NCI-H82 treated with DMSO at 0.1 percent for 48 hours (cell line): ENCODE data around the gene SCYGR8.
"Not testable (repeated sequence)": the region's sequence is repeated elsewhere in the genome, so short reads cannot be mapped to it uniquely, and the experiment has no call there.

Experiments
- DNase-seq: peaks from one replicate; lab custom pipeline; 2025; ENCODE audit not compliant: unreplicated experiment; lab: John Stamatoyannopoulos, UW

Gene SCYGR8, protein sequence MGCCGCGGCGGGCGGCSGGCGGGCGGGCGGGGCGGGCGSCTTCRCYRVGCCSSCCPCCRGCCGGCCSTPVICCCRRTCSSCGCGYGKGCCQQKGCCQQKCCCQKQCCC

DNA sequence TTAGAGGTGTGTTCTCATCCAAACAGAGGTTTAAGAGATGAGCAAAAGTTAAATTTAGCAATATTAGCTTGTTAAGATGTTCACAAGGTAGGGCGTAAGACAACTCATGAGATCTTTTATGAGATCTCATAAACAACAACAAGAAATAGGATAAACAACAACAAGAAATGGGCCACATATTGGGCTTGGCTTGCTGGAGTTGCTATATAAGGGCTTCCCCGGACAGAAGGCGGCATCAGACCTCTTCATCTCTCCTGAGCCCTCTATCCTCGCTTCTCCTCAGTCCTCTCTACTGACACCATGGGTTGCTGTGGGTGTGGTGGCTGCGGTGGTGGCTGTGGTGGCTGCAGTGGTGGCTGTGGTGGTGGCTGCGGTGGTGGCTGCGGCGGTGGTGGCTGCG lies at the start of gene SCYGR8:
SCYGR8 (plus strand) TSS at position 301 of the 400 bp plus-strand sequence; CDS start at position 301, 0 bp downstream.
- no peak for DNase-seq

DNA sequence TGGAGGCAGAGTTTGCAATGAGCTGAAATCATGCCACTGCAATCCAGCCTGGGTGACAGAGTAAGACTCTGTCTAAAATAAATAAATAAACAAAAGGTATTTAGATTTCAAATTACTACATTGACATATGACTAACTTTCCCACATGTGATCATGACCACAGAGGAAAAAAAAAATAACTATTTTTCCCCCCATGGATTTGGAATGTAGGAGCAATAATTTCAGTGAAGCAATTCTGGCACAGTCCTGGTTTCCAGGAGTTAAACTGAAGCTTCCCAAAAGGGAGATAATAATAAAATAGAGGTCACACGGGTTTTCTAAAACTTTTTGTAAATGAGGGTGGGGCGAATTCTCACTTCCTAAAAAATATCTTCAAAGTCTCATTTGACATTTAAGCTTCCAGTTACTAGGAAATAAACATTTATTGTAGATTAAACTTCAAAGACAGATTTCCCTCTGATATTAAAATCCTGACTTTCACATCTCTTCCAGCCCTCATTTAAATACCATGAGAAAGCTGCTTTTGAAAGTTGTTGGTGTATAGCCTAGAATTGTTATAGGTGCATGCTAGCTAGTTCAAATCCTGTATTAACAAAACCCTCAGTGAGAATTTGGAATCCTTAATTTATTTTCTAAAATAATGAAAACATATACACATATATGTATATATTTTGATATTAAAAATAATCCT lies 48.6 kb upstream of the SCYGR8 start:
- no peak for DNase-seq

GRCh38 chr2:227701556-227701955 lies 44.1 kb upstream of the SCYGR8 start:
- no peak for DNase-seq

DNA sequence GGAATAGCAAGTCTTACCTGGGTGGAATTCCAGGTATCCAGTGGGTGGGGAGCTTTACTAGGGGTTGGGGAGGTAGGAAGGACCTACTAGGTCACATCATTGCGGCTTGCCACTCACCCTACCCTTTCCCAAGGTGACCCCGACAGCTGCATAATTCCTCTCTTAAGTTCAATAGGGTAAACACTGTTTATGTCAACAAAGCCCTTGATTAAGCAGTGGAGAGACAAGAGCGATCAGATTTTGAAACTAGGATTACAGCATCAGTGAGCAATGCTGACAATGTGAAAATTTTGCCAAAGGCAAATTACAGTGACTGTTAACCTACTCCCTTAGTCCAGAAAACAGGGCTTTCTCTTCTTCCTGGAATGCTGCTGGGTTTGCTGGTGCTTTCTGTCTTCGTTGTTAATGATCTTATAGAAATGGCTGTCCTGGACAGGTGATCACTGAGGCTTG lies 42.4 kb upstream of the SCYGR8 start:
- DNase-seq: no peak

DNA sequence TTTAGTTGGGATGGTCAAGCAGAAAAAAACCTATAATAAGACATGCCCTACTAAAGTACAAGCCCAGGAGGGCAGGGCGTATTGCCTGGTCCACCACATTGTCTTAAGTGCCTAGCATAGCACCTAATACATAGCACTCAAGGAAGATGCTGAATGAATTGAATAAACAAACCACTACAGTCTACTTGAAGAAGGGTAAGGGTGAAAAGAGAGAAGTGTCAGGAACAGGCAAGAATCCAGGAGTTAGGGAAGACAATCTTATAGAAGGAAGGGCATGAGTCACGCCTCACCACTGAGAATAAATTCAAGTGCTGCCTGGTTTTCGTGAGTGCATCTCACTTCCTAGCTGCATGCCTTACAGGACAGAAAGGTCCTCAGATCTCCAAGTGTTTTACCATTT lies 41.7 kb upstream of the SCYGR8 start:
- no peak for DNase-seq

DNA sequence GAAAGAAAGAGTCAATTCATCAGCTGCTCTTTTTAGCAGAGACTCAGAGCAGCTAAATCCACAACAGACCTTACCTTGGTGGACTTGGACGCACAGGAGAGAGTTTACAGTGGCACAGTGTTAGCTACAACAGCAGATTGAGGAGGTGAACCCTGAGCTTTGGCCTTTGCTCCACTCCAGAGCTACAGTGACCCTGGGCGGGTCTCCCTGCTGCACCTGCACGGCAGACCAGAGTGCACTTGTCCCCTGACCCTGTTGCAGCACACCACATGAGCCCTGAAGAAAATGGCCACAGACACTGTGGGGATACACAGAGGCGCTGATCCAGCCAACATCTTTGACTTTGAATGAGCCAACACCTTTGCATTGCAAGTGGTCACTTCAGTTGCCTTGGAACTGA lies 38.8 kb upstream of the SCYGR8 start:
- DNase-seq: no peak

DNA sequence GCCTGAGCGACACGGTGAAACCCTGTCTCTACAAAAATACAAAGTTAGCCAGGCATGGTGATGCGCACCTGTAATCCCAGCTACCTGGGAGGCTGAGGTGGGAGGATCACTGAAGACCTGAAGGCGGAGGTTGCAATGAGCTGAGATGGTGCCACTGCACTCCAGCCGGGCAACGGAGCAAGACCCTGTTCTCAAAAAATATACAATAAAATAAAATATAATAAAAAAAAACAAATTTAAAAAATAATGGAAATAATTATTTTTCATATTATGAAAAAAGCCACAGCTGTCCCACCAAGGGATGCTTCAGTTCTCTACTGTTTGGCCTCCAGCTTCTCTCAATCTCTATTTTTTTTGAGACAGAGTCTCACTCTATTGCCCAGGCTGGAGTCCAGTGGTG lies 38.3 kb upstream of the SCYGR8 start:
- DNase-seq: no peak

DNA sequence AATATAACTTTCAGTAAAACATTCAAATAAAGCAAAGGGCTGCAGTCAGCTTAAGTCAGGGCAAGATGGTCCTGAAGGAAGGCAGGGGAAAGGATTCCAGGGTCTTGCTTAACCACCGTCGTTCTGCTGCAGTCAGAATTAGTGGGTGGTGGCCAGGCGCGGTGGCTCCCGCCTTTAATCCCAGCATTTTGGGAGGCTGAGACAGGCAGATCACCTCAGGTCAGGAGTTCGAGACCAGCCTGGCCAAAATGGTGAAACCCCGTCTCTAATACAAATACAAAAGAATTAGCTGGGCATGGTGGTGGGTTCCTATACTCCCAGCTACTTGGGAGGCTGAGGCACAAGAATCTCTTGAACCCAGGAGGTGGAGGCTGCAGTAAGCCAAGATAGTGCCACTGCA lies 34.7 kb upstream of the SCYGR8 start:
- DNase-seq: no peak

- no peak for DNase-seq
These were observed 32.4 kb upstream of the SCYGR8 start for GRCh38 chr2:227713291-227713690.

DNA sequence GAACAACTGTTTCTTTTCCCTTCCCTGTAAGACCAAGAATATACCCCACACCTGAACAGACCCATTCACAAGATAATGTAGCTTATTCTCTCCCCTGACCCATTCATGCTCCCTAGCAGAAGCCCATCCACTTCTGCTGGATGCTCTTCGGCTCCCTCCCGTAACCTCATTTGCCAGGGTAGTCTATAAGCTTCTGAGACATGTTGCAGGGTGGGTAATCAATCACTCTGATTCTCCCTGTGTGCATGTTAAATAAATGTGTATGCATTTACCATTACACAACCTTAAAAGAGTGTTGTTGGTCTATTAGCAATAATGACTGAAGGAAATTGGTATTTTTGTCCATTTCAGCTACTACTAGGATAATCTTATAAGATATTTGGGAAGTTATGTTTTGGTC lies 29.2 kb upstream of the SCYGR8 start:
- DNase-seq: no peak

- DNase-seq: no peak
These were observed 27.8 kb upstream of the SCYGR8 start, which contains the start of gene SLC19A3 for GRCh38 chr2:227717687-227718567. Gene SLC19A3 (minus strand): TSS chr2:227718028. CDS start chr2:227702318, 15,710 bp downstream.

DNA sequence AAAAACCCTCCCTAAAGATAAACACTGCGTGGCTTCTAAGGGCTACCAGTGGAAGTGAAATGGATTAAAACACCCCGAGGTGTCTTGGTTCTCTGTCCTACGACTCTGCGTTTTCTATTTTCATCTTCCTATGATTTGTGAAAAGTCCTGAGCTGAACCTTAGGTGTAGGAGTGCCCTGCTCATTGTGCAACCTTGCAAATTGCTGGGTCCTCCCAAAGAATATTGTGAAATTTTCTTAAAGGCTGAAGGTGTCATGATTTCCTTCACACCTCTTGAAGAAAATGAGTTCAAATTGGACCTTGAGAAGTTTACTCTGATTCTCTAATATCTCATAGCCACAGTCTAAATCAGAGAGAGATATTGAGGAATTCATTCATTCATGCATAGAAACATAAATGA lies 26.1 kb upstream of the SCYGR8 start:
- no peak for DNase-seq

DNA sequence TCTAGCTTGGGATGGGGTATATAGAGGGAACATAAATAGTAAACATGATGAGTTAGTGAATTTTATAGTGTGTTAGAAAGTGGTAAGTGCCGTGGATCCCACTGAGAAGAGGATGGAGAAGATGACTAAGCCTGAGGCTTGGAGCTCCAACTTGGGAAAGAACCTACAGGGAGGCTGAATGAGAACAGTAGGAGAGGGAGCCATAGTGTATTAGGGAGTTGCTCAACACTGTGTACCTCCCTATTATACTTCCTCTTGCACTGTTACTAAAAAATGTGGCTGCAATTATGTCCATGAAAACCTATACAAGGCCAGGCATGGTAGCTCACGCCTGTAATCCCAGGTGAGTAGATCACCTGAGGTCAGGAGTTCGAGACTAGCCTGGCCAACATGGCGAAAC lies 25.0 kb upstream of the SCYGR8 start:
- DNase-seq: no peak

- DNase-seq: not testable (repeated sequence)
These were observed 22.9 kb upstream of the SCYGR8 start for GRCh38 chr2:227722821-227723220.

- no peak for DNase-seq
These were observed 21.2 kb upstream of the SCYGR8 start, which contains the start of gene SCYGR6 for GRCh38 chr2:227724394-227725039. Gene SCYGR6 (minus strand): TSS chr2:227724757. CDS start chr2:227724757, 0 bp downstream.

DNA sequence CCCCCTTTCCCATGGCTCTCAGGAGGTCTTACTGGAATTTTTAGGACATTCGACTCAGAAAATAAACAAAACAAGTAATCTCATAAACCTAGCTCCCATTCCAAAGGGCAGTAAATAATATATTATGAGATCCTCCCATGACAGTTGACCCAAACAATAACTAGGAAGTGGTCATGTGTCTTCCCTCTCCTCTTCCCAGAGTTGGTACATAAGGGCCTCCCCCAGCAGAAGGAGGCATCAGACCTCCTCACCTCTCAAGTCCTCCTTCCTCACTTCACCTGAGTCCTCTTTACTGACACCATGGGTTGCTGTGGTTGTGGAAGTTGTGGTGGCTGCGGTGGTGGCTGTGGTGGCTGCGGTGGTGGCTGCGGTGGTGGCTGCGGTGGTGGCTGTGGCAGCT lies 17.7 kb upstream of the SCYGR8 start, which contains the start of gene SCYGR7:
SCYGR7 (plus strand) TSS at position 301 of the 400 bp plus-strand sequence; CDS start at position 301, 0 bp downstream.
- DNase-seq: no peak

DNA sequence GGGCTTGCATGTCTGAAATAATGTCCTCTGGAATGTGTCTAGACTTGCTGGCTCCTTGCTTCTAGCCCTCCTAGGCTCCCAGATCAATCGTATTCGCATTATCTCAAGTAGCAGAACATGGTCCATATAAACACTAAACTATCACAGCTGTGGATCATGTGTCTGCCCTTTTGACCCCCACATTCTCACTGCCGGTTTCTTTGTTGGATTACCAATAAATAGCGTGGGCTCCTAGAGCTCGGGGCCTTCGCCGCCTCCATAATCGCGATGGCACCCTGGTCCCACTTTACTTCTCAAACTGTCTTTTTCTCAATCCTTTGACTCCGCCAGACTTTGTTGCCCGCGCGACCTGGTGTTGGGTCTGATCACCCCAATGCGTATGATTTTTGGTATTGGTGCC lies 6.3 kb upstream of the SCYGR8 start:
- DNase-seq: no peak

GRCh38 chr2:227740705-227741104 lies 5.0 kb upstream of the SCYGR8 start:
- DNase-seq: not testable (repeated sequence)

- no peak for DNase-seq
These were observed 2.4 kb downstream of the SCYGR8 start for GRCh38 chr2:227748079-227748478.

GRCh38 chr2:227756261-227756660 lies 10.6 kb downstream of the SCYGR8 start:
- DNase-seq: not testable (repeated sequence)
